ENCODE data around the gene MRPL41.
A peak's percentile ranks its signal among the peaks of the same experiment; 100 is the strongest.
"Not testable (repeated sequence)": the region's sequence is repeated elsewhere in the genome, so short reads cannot be mapped to it uniquely, and the experiment has no call there.

MRPL41 gene

DNA sequence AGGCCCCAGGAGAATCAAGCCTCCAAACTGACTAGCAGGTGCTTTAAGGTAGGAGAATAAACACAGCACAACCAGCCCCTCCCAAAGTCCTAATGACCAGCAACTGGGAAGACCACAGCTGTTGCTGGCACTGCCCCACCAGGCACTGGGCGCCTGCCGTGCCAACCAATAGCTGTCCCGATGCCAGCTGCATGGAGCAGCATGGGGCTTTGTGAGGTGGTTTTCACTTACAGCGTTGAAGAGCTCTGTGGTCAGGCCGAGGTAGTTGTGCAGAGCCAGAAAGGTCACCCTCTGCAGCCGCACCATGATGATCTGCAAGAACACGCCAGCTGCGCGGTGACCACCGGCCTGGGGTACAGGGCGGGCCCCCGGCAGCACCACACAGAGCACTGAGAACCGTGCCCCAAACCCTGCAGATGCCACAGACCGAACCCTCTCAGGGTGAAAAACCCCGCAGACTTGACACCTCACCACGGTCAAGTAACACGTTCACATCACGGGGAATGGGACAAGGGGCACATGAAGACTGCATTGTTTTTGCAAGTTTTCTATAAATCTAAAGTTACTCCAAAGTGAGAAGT lies 30.2 kb upstream of the MRPL41 start:
- DNase-seq (ENCODE audit: low read depth), result no peak

DNA sequence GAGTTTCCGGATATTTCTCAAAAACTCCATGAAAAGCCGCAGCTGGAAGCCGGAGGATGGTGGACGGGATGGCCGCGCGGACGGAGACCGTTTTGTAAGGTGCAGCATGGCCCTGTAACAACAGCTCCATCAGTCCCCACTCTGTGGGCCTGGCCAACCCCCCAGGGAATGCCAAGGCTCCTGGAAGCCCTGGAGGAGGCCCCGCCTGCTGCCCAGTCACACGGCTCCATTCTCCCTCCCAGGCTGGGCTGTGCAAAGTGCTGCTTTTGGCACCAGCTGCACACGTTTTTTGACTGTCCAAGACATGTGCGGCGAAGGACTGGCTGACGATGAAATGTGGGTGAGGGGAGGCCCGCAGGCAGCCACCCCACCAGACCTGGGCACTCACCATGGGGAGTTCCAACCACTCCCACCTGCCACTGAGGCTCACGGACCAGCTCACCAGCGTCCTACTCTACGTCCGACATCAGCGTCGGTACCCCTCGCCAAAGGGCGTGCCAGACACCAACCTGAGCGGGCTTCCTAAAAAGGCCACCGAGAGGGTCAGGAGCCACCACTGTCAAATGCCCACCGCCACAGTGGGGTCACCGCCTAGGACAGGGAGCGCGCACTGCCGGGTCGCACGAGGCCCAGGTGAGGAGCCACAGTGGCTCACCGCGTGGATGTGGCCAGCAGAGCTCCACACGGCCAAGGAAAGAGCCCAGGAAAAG lies 28.8 kb upstream of the MRPL41 start:
- DNase-seq (ENCODE audit: low read depth), result no peak

DNA sequence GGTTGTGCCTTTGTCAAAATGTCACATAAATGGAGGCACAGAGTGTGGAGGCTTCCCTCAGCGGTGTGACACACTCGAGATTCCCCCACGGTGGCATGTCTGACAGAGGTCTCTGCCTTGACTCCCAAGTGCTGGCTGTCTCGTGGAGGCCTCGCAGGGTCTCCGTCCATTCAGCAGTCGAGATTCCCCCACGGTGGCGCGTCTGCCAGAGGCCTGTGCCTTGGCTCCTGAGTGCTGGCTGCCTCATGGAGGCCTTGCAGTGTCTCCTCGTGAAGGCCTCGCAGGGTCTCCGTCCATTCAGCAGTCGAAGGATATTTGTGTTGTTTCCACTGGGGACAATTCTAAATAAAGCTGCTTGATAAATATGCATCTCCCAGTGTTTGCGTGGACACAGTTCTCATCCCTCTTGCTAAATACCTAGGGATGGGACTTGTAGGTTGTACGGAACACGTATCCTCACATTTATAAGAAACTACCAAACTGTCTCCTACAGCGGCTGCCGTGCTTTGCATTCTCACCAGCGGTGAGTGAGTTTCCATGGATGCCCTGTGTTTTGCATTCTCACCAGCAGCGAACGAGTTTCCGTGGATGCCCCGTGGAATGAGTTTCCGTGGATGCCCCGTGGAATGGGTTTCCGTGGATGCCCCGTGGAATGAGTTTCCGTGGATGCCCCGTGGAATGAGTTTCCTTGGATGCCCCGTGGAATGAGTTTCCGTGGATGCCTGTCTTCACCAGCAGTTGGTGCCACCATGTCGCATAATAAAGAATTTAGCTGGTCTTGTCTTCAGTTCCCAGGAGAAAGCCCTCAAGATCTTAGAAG lies 27.3 kb upstream of the MRPL41 start:
- no peak for DNase-seq (ENCODE audit: low read depth)

DNA sequence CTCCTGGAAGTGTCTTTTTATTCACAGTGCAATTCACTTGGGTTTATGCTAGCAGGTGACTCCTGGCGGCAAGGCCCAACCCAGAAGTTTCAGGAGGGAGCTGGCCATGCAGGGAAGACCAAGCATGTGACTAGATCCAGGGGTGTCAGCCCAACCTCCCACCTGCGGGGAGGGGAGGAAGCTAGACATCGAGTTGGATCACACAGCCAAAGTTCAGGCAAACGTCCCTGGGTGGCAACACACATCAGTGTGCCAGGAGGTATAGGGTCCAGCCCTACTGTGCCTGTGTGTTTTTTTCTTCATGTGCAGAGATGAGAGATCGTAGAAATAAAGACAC lies 26.7 kb upstream of the MRPL41 start:
- no peak for DNase-seq (ENCODE audit: low read depth)

DNA sequence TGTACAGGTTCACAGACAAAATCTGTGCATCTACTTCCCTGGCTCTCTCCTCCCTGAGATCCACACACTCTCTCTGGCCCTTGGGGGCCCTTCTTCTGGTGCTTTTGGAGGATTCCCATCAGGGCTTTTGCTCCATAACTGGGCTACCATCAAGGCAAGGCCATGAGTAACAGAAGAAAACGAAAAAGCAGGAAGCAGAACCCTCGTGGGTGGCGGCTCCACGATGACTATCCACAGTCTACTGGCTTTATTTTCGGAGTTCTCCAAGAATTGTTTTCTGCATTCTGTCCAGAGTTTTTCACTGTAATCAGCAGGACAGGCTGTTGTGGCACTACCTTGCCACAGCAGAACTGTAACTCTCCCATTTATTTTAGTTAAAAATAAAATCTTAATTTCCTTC lies 21.3 kb upstream of the MRPL41 start:
- DNase-seq (ENCODE audit: low read depth), result no peak

DNA sequence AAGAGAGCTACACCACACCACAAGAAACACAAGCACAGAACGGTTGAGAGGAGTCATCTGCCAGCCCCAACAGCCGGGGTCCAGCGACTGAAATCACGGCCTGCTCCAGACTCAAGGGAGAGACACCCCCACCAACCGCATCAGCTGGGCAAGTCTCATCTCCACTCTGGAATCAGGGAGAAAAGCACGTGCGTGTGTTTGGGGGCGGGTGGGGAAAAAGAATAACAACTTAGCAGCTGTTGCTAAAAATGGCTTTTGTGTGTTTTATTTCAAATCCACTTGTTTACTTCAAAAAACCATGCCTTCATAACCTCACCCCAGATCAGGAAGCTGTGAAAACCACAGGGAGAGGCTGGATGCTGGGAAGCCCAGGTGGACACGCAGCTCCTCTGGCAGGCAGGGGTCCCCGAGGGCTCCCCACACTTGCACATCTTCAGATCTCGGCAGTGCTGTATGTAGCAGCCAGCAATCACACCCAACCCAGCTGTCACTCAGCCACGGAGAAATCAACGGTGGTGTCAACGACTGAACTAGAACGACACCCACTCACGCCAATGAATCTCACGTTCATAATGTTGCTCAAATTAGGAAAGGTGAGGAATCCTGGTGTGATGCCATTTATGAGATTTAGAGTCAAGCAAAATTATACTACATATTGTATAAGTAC lies 20.4 kb upstream of the MRPL41 start:
- DNase-seq (ENCODE audit: low read depth), result no peak

DNA sequence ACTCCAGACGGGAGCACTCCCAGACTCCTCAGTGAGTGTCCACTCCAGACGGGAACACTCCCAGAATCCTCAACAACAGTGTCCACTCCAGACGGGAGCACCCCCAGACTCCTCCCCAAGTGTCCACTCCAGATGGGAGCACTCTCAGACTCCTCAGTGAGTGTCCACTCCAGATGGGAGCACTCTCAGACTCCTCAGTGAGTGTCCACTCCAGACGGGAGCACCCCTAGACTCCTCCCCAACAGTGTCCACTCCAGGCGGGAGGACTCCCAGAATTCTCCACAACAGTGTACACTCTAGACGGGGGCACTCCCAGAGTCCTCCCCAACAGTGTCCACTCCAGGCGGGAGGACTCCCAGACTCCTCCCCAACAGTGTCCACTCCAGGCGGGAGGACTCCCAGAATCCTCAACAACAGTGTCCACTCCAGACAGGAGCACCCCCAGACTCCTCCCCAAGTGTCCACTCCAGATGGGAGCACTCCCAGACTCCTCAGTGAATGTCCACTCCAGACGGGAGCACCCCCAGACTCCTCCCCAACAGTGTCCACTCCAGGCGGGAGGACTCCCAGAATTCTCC lies 18.7 kb upstream of the MRPL41 start:
- DNase-seq (ENCODE audit: low read depth), result not testable (repeated sequence)

DNA sequence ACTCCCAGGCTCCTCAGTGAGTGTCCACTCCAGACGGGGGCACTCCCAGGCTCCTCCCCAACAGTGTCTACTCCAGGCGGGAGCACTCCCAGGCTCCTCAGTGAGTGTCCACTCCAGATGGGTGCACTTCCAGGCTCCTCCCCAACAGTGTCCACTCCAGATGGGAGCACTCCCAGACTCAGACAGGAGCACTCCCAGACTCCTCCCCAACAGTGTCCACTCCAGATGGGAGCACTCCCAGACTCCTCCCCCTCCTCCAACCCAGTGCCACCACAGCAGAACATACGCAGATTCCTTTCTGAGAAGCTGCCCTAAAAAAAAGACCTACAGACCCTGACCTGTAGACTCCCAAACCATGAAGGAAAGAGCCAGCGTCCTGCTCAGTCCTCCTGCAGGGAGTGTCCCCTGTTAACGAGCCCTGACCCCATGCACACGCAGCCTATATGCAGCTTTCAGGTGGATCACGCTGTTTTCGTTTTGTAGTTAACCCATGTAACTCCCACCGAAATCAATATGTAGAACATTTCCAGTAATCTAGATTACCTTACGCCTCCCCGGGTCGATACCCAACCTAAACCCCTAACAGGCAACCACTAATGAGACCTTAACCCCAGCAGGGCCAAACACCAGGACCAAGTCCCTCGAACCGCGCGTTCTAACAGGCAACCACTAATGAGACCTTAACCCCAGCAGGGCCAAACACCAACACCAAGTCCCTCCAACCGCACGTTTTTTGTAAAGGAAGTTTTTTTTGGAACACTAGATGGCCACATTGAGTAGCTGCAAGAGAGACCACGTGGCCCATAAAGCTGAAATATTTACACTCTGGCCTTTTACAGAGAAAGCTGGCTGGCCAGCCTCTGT lies 17.2 kb upstream of the MRPL41 start:
- DNase-seq (ENCODE audit: low read depth), result peak; percentile 31

DNA sequence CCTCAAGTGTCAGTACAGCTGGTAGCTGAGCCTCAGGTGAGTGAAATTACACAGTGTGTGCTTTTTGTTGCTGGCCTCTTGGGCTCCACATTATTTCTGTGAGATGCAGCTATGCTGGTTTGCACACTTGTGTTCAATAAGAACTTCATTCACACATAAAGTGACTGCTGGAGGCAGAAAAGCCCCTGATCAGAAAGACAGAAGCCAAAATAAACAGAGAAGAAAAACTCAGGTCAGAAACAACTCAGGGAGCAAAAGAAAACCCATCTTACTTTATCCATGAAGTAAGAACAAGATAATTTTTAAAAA lies 16.6 kb upstream of the MRPL41 start:
- no peak for DNase-seq (ENCODE audit: low read depth)

DNA sequence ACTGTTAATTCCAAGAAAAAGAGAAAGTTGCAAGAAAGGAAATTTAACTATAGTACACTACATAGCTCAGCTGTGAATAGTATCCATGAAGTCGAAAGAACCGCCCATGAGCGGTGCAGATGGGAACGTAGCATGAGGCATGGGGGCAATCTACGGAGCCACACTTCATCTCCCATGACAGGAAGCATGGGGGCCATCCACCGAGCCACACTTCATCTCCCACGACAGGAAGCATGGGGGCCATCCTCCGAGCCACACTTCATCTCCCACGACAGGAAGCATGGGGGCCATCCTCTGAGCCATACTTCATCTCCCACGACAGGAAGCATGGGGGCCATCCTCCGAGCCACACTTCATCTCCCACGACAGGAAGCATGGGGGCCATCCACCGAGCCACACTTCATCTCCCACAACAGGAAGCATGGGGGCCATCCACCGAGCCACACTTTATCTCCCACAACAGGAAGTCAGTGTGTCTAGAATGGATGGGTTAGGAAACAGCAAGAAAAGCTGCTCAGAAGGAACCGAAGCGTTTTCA lies 15.0 kb upstream of the MRPL41 start:
- DNase-seq (ENCODE audit: low read depth), result not testable (repeated sequence)

DNA sequence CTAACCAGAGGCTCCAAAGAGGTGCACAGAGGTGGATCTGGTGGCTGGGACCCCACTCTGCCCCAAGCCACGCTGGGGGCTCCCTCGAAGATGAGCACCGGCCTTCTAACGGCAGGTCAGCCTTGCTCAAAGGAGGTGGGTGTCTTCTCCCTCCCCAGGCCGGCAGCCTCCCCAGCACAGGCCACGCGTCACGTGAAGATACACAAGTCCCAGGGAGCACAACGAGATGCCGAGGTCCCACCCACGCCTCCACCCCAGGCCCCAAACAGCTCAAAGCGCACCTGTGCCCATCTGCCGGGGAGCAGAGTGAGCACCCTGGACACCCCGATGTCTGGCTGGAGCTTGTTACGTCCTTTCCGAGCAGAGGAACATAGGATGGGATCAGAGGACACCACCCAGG lies 13.6 kb upstream of the MRPL41 start:
- DNase-seq (ENCODE audit: low read depth), result no peak

DNA sequence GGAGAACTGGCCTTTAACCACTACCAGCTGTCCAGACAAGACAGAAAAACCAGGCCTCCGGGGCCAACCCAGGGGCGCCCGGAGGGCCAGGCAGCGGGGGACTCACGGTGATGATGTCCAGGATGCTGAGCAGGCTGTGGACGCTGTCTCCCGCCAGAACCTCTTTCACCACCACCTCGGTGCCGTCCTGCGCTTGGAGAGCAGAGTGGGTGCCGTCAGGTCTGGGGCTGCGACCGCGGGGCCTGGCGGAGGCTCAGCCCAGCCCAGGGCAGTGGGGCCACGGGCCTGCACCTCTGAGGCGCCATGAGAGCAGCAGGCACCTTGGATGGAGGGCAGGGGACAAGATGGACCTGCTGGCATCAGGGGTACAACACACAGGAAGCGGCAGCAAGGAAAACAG lies 11.1 kb upstream of the MRPL41 start:
- no peak for DNase-seq (ENCODE audit: low read depth)

DNA sequence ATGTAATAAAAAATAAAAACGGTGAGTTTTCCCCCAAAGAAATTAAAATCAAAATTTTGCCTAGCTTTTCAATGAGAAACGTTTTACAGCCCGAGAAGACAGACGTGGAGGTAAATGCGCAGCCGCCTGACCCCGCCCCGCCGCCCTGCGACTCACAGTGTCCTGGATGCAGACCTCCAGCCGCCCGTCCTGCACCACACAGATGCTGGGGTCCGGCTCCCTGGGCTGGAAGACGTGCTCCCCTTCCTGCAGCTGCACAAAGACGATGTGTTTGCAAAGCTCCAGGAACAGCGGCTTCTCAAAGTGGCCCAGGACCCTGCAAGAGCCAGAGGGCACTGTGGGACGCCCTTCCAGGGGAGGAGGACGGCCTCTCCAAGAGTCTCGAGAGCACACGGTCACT lies 9.2 kb upstream of the MRPL41 start:
- no peak for DNase-seq (ENCODE audit: low read depth)

DNA sequence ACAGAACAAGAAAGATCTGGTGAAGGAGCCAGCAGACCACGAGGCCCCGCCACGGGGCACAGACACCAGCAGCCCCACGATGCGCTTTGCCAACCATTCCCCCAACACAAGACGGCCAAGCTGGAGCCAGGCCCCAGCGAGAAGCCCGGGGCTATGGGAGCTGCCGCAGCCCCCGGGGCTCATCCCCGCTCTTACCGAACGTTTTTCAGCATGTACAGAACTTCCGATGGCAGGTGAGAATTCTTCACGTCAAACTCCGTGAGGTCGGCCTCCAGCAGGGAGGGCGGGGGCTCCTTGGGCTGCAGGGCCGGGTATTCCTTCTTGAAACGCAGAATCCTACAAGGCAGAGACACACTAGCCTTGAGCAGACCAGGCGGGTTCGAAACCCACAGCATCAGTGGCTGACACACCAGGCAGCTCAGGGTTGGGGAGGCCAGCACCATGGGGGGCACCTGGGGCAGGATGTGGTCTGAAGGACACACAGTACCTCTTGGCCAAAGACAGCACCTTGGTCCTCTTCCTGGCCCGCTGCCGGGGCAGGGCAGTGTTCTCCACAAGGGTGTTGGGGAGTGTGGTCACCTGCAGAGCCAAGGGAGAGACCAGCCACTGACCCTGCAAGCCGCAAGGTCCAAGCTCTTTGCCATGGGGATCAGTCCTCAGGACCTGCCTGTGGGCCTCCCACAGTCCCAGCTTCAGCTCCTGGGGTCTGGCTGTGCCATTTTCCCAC lies 8.3 kb upstream of the MRPL41 start:
- DNase-seq (ENCODE audit: low read depth), result no peak

DNA sequence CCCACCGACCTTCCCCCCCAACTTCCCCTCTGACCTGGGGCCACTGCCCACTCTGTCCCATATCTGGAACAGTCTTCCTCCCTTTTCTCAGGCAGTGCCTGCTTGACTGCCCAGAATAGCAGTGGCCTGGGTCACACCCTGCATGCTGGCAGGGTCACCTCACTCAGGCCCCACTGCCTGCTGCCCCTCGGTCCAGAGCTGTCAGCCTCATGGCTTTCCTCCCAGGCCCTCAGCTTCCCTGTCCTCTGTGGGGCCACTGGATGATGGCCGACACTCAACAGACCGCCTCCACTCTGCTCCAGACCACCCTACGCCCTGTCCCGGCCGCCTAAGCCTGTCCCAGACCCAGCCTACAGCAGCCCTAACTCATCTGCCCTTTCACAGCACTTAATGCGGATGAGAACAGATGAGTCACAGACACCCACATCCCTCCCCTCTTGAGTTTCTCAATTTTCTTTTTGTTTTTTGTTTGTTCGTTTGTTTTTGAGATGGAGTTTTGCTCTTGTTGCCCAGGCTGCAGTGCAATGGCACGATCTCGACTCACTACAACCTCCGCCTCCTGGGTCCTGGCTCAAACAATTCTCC lies 7.4 kb upstream of the MRPL41 start:
- no peak for DNase-seq (ENCODE audit: low read depth)

DNA sequence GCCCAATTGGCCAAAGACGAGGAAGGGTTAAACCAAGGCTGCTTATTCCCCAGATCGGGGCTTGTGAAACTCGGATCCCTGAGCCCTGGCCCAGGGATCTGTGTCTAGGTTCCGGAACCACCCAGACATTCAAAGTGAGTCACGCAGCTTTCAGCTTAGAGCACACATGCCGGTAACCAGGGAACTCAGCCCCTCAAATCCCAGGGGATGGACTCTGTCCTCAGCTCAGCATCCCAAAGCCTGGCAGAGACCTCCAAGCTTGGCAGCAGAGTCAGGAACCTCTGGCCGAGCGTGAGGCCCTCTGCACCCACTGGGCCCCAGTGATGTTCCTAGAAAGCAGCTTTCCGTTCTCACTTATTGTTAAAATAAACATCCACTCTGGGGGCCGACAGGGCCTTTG lies 6.6 kb upstream of the MRPL41 start:
- DNase-seq (ENCODE audit: low read depth), result no peak

DNA sequence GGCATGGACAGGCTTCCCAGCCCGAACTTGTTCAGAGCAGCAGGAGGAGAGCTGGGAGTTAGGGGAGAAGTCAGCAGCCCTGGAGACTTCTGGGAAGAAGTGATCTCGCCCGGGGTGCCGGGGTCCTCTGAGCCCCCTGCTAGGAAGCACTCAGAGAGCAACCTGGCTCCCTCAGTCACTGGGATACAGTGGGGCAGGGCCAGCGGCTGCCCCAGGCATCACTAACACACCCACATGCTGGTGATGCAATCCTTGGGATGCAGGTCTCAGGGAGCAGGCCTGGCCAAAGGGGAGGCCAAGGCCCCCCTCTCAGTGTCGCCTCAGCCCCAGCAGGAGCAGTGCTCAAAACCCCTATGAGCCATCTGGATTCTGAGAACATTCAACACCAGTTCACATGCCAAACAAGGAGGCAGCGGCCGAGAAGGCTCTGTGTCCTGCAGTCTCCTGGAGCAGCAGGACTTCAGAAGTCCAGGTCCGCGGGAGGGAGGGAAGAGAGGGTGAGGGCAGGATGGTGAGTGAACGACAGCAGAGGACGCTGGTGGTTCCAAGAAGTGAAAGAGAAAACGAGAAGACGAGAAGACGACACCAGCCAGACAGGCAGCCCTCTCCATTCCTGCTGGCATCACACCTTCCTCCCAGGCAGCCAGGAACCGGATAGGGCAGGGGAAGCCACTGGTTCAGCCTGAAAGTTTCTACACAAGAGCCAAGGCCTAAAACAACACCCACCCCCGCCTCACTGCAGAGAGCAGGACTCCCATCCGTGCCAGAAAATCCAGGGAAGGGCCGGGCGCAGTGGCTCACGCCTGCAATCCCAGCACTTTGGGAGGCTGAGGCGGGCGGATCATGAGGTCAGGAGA lies 3.8 kb upstream of the MRPL41 start:
- DNase-seq (ENCODE audit: low read depth), result no peak

DNA sequence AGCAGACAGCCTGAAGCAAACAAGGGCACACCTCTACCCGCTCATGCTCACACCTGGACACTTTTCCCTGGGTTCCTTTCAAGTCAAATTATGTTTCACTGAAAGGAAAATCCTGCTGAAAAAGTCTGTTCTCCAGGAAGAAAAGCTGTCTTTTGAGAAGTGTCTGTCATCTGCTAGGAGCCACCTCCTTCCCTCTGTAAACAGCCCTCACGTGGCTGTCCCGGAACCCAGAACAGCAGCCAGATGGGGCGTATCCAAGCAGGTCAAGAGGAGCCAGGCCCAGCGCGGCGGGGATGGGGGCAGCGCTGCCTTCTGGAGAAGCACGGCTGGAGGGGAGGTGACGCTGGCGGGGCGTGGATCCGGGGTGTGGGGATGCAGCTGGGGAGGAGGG lies 1.5 kb upstream of the MRPL41 start, which contains the start of gene PNPLA7:
TSS of gene PNPLA7 (minus strand) at position 172 of the 391 bp plus-strand sequence. CDS start 205 bp downstream, outside the sequence.
- DNase-seq (ENCODE audit: low read depth), result peak; percentile 46

DNA sequence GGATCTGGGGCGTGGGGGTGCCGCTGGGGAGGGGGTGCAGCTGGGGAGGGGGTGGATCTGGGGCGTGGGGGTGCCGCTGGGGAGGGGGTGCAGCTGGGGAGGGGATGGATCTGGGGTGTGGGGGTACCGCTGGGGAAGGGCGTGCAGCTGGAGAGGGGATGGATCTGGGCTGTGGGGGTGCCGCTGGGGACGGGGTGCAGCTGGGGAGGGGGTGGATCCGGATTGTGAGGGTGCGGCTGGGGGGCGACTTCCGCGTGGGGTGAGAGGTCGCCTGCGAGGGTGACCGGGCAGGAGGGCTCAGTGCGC lies 768 bp upstream of the MRPL41 start:
- not testable (repeated sequence) for DNase-seq (ENCODE audit: low read depth)
